HG02610 (cell line): Measurements from ENCODE around the gene TPBGL.

Experiments used
- ATAC-seq: cut with Tn5 transposase; IDR thresholded peaks from one replicate; pipeline ENCODE4 v1.9.1; 2021; ENCODE audit warnings: mild to moderate bottlenecking, moderate library complexity; ENCODE audit not compliant: unreplicated experiment

Gene TPBGL

GRCh38 chr11:75240311-75241035 lies at the start of gene TPBGL:
Gene TPBGL (plus strand): TSS chr11:75240774. CDS start chr11:75241050, 276 bp downstream.
- ATAC-seq = no peak

GRCh38 chr11:75191330-75191717 lies 49.2 kb upstream of the TPBGL start:
- no peak for ATAC-seq

GRCh38 chr11:75193271-75193670 lies 47.3 kb upstream of the TPBGL start:
- ATAC-seq = no peak

- no peak for ATAC-seq
Observed at GRCh38 chr11:75193711-75194110, 46.9 kb upstream of the TPBGL start.

- ATAC-seq = no peak
Observed at GRCh38 chr11:75194147-75194546, 46.4 kb upstream of the TPBGL start.

- no peak for ATAC-seq
Observed at GRCh38 chr11:75195167-75195962, 45.2 kb upstream of the TPBGL start.

GRCh38 chr11:75196426-75196825 lies 44.1 kb upstream of the TPBGL start:
- no peak for ATAC-seq

GRCh38 chr11:75197512-75198277 lies 42.9 kb upstream of the TPBGL start:
- ATAC-seq = no peak

- ATAC-seq = no peak
Observed at GRCh38 chr11:75198278-75198973, 42.1 kb upstream of the TPBGL start.

- no peak for ATAC-seq
Observed at GRCh38 chr11:75199412-75199955, 41.1 kb upstream of the TPBGL start.

GRCh38 chr11:75200051-75200450 lies 40.5 kb upstream of the TPBGL start:
- no peak for ATAC-seq

GRCh38 chr11:75200531-75200930 lies 40.0 kb upstream of the TPBGL start:
- no peak for ATAC-seq

GRCh38 chr11:75201771-75202170 lies 38.8 kb upstream of the TPBGL start:
- no peak for ATAC-seq

- ATAC-seq = no peak
Observed at GRCh38 chr11:75202195-75202594, 38.4 kb upstream of the TPBGL start.

GRCh38 chr11:75203138-75203537 lies 37.4 kb upstream of the TPBGL start:
- ATAC-seq = no peak

GRCh38 chr11:75203641-75204011 lies 36.9 kb upstream of the TPBGL start:
- no peak for ATAC-seq

GRCh38 chr11:75204012-75204674 lies 36.4 kb upstream of the TPBGL start:
- ATAC-seq = no peak

GRCh38 chr11:75204685-75205563 lies 35.6 kb upstream of the TPBGL start:
- no peak for ATAC-seq

- ATAC-seq = no peak
Observed at GRCh38 chr11:75205564-75206020, 35.0 kb upstream of the TPBGL start.
